GM04504 (cell line): Measurements from ENCODE around the gene NTF3.

Experiments
- DNase-seq: peaks from one replicate; pipeline ENCODE4 v3.0.0-alpha.2; 2012; ENCODE audit warnings: low read depth

Gene NTF3

DNA sequence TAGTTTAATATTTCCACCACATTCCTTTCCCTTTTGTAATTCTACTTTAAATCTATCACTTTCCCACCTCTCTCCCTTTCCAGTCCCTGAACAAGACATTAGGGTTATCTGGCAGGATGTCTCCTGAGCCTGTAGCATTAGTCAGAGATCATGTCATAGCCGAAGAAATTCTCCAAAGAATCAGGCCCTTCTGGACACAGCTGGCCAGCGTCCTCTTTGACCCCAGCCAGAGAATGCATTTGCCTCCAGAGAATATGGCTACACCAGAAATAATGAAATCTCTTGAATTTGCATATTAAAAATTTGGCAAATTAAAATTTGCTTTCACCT is 56.7 kb downstream of the NTF3 start:
- DNase-seq: no peak

DNA sequence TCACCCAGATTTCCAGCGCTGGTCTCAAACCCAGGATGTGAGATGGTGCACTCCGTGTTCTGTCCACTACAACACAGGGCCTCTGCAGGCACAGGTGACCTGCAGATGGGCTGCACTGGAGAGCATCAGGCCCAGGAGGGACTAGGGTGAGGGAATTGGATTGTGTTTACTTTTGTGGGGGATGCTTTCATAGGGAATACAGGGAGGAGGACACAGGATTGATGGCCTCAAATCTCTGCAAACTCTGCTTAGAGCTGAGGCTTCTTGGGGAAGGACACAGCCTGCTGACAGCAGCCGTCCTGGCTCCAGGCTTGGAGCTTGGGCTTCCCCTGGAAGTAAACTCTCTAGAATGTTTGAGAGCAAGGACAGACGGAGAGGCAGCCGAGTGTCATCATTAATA is 57.1 kb downstream of the NTF3 start:
- DNase-seq: no peak

DNA sequence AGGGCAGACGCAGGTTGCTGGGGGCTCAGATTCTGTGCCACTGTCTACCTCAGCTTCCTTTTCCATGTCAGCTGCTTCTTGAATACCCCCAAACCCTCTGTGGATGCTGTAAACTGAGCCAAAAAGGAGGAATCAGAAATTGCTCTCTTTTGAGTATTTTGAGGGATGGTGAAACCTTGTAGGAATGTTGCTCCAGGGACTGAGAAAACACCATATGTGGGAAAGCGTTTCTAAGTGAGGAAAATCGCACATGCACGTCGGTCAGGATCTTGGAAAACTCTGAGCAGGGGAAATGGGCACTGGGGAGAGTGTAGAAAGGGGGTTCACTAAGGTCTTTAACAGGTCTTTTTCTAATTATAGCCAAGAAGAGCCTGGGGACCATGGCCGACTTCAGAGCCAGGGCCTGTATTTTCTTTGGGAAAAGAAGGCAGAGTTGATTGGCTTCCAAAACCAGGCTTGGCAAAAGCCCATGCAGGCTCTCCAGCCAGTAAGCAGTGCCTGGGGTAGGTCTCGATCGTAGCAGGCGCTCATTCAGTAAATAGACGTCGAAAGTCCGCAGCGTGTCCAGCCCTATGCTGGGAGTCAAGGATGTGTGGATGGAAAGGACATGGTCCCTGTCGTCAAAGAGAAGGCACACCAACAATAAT is 58.0 kb downstream of the NTF3 start:
- no peak for DNase-seq

DNA sequence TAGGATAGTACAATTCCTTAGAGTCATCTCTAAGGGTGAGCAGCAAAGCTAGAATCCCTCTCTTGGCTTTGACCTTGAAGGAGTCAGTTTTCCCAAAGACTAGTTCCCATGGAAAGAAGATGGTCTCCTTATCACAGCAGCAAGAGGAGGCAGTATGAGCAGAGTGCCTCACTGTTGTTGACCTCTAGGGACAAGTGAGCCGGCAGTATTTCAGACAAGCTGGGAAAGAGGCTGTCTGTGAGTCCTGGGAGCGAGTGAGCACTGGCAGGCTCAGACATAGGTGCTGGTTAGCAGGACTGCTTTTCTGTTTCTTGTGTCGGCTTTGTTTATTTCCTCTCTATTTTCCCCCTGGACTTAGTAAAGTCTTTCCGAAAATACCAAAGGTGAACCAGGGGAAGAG is 60.7 kb downstream of the NTF3 start:
- DNase-seq: no peak

DNA sequence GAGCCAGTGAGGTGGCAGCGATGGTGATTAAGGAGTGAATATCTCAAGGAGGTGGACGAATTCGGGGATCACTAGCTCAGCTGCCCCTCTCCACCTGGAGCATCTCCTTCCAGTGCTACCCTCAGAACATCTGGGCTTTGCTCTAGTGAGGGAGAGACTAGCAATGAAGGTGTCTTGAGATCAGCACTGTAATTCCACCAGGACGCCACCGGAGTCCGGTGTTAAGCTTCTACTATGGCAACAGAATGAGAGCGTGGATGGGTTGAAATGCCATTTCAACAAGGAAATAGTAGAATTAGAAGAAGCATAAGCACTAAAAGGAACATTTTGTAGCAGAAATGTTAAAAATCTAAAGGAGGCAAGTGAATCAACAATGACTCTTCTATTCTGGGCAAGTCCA is 61.1 kb downstream of the NTF3 start:
- DNase-seq: no peak

DNA sequence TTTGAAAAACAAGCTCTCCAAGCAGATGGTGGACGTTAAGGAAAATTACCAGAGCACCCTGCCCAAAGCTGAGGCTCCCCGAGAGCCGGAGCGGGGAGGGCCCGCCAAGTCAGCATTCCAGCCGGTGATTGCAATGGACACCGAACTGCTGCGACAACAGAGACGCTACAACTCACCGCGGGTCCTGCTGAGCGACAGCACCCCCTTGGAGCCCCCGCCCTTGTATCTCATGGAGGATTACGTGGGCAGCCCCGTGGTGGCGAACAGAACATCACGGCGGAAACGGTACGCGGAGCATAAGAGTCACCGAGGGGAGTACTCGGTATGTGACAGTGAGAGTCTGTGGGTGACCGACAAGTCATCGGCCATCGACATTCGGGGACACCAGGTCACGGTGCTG is 62.4 kb downstream of the NTF3 start:
- DNase-seq: no peak

DNA sequence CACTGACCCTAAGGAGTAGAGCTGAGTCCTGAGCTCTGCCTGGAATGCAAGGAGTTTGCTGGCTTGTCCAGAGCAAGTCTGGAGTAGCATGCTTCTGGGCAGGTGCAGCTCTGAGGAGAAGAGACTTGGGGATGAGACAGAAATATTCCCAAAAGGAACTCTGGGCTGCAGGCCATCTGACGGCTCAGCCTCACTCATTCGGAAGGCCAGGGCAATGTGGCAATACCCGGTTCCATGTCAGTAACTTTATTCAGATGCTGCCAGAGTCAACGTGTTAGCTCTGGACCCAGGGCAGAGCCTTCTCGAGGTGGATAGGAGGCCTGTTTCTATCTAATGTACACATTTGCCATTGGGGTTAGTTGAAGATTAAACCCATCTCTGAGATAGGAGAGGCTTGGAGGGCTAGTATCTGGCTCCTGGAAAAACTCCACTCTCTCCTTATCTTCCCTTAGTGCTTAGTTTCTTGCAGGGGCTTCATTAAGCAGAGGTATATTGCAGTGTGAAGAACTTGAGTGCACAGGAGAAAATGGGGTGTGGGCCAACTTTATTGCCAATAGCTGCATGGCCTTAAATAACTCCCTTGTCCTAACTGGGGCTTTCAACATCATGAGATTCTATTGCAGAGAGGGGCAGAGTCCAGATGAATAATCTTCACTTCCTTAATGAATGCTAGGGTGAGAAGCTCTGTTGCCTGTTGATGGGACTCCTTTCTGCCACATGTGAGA is 65.6 kb downstream of the NTF3 start:
- DNase-seq: no peak

DNA sequence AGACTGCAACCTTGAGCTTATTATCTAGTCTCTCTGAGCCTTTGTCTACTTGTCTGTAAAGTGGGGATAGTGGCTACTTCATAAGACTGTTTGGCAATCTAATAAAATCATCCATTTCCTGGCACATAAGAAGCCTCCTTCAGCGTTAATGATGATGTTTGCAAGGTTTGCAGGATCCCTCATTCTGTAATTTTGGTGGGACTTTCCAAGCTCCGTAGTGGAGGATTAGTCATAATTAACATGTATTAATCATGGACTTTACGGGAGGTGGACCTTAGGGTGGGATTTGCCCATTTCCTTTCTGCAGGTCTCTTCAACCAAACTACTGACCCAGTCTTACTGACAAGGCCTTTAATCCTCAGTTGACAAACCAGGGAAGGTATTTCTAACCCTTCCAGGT is 66.2 kb downstream of the NTF3 start:
- DNase-seq: no peak

DNA sequence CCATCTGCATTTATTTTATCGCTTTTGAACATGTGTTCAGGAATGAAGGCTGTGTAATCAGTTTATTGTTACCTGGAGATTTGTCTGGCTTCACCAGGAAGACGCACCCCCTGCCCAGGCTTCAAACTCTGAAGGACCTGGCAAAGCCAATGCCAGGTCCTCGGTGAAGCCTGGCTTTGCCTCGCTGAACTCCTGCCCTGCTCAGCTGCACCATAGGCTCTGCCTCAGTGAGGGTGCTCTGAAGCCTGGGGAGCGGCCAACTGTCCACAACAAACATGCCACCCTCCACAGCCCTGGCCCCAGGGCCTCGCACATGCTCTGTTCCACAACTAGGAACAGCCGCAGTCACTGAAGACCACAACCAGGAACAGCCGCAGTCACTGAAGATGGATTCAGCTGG is 66.9 kb downstream of the NTF3 start:
- no peak for DNase-seq

DNA sequence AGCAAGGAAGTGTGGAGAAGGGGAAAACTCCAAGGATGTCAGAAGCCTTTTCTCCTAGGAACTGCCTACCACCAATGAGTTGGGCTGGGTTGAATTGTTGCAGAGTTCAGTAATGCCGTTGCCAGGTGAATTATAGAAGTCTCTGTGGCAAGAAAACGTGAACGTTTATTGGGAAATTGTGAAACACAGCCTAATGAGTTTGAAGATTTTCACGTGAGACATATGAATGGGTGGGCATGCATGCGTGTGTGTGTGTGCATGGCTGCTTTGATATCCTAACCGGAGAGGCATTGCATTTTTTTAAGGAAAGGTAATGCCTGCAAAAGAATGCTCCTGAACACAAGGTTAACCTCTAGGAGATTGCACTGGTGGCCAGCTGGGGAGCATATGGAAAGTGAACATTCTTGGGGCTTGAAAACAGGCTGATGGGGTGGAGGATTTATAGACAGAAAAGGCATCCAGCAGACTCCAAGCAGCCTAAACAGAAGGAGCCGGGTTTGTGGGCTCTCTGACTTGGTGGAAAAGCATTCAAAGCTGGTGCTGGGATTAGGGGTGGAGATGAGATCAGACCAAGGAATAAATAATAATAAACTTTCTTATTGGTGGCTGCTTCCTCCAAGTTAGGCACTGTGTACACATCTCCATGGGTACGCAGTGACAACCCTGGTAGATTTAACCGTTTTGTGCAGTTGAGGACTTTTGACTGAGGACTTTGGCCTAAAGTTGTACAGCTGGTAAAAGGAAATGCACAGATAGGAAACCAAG is 67.8 kb downstream of the NTF3 start:
- DNase-seq: peak; percentile 93

DNA sequence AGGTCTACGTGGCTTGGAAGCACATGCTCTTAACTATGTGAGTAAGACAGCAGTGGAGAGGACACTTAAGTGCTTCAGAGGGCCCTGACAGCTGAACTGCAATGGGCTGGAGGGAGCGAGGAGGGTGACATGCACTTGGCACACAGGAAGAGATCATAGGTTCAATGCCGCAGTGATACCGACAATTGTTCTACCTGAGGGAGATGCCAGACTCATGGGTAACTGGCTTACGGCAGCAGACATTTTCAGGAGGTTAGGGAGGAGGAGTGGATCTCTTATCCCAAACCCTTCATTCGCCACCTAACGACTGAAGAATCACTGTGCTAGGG is 68.4 kb downstream of the NTF3 start:
- no peak for DNase-seq

DNA sequence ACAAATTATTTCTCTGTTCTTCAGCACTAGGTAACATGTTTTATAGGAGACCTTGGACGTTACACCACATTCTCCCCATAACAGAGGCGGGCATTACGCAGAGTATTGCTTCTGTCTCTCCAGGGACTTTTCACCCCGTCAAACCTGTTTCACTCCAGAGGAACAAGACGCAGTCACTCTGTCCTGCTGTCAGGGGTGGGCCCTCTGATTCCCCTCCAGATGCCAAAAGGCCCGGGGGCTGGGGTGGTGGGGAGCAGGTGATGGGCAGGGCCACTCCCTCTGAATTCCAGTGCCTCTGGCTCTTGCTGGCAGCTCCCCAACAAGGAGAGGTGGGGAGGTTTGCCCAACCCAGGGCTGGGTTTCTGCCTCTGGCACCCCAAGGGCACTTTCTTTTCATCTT is 71.9 kb downstream of the NTF3 start:
- DNase-seq: no peak

DNA sequence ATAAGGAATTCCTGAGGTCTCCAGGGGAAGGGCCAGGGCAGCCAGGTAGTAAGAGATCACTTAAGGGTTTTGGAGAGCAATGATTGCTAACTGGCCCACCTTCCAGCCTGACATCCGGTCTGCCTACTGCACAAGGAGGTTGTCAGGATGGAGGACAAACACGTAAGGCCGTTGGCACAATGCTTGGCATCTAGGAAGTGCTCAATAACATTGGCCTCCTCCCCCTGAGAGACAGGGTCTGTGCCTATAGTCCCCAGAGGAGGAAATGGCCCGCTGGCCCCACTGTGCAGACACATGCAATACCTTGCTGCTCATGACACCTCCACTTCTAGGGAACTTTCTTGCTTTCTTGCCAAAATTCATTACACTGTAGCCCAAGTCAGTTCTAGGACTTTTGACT is 73.2 kb downstream of the NTF3 start:
- DNase-seq: no peak

DNA sequence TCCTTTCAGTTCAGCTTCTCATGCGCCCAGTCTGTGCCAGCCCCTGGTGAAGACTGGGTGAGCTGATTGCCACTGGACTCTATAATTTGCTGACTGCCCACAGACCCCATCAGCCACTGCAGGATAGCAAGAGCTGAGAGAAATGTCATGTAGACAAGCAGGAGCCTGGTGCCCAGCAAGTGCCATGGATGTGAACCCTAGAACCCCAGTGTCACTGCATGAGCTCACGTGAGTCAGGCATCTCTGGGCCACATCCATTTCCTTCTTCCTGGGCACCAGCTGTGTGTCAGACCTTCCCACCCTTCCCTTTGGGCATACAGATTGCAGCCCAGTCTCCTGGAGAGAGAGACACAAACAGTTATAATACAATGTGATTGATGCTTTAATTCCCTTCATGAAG is 73.8 kb downstream of the NTF3 start:
- DNase-seq: no peak

DNA sequence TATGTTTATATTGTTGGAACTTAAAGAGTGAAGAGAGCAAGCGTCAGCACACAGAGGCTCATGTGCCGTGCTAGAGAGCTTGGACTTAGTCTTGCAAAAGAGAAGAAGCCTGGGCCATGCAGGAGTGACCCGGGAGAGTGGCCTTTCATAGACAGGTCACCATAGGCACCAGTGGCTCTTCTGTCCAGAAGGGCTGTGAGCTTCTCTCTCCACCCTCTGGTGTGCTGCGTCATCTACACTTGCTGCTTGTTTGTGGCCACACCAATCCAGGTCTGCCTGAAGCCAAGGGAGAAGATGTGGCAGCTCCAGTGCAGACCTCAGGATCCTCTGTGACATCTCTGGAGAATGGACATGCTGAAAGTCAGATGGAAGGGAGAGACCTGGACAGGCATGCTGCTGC is 74.4 kb downstream of the NTF3 start:
- no peak for DNase-seq

DNA sequence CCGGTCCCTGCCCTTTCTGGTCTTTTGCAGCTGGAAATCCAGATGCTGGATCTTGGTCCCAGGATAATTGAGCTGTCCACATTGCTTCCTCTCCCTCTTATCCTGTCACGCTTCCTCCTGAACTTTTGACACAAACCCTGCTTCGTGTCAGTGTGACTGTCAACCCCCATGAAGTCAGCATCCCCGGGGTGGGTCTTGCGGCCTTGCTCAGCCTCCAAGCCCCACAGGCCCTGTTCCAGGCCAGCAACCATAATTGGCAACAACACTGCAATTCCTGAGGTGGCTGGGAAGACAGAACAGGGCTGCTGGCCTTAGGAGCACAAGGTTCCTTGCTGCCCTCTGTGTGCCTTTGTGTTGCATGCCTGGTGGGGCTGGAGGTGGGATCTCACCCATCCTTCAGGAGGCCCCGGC is 74.9 kb downstream of the NTF3 start:
- DNase-seq: no peak

DNA sequence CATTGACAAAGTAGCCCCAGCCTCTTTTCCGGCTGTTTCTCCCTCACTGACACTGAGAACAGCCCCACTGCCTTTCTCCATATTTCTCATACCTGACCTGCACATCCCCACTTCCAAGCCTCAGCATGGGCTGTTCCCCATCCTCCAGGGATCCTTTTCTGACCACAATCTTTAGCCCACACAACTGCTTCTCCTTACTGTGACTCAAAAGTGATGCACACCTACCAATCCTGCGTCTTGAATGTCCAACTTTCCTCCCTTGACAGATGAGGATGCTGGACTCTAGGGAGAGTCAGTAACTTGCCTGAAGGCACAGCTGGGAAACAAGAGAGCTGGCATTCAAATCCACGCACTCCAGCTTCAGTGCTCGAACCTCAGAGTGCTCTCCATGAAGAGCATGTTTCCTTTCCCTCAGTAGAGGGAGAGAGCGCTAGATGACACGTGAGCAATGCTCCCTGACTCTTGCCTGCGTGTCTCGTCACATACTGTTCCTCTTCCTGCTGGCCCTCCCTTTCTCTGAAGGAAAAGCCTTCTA is 75.6 kb downstream of the NTF3 start:
- DNase-seq: no peak

DNA sequence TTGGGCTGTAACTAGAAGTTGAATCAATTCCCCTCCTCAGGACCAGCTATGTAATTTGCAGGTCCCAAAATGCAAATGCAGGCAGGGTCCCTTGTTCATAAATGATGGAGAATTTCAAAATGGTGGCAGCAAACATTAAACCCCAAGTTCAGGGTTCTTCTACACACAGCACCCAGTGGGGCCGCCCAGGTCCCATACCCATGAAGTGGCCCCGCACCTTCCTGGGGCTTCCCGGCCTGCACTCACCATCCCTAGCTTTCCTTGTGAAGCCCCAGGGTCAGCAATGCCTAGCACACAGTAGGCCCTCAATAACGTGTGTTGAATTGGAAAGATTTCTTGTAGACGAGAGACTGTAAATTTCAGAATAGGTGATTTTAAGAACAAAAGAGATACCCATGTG is 76.0 kb downstream of the NTF3 start:
- no peak for DNase-seq

DNA sequence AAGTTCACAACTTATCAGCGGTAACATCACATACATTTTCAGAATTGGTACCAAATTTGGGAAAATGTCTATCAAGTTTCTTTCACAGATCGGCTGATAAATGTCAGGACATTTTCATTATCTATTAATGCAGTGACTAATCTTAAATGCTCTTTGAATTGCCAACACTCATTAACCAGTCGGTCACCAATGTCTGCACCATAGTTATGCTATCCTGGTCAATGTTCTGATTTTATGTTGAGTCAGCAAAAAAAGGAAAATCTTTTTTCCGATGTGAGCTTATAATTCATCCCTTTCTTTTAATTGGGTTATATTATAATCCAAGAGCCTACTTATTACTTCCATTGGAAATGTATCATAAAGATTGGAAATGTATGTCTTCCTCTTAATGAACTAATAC is 77.2 kb downstream of the NTF3 start:
- DNase-seq: no peak

DNA sequence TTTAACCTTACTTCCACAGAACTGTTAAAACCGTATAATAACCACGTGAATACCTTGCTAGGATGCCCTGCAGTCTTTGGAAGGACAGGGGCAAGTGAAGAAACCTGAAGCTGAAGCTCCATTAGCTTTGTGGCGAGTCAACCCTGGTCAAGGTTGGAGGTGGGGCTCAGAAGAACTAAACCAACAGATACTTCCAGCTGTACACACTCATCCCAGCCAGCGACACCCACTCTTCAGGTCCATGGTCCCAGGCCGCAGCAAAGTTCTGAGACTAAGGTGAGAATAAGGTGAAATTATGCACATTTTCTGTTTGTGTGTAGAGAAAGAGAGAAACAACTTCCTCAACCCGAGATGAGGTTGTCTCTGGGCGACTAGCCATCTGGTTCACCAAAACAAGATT is 77.6 kb downstream of the NTF3 start:
- no peak for DNase-seq

DNA sequence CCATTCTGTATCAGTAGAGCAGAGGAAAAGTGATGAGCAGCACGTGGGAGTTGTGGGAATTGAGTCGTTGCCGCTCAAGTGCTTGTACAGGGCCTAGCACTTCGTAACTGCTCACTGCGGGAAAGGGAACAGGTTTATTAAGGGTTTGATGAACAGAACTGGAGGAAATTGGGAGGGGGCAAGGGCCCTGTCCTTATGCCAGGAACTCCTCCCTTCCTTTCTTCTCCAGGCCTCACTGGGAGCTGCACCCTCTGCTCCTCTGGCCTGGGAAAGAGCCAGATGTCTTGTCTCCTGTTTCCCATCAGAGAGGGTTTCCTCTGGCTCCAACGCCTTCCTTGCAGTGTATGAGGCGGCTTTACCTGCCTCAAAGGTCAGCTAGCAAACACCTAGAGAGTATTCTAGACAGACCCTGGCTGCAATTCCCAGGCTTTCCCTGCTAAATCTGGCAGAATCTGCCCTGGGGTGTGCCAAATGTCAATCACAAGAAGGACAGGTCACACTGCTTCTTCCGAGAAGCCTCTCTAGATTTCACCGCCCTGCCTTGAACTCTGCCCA is 78.4 kb downstream of the NTF3 start:
- no peak for DNase-seq

DNA sequence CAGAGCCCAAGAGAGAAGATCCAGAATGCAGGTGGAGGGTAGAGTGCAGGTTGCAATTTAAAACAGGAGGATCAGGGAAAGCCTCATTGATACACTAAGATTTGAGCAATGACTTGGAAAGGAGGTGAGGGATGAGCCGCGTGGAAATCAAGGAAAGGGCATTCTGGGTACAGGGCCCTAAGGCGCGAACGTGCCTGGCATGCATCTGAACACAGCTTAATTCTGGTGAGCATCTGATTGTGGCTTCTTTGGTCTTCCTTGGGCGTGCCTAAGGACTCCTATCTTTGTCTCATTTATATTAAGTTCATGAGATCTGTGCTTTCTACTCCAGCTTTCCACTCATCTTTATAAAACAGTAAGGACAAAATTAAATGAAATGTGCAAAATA is 79.3 kb downstream of the NTF3 start:
- no peak for DNase-seq
